GM23338 (cell line): ENCODE data around the gene MAPT. TPM values are rescaled to one million over a fixed set of nuclear protein-coding genes. Genes with fewer than 3 reads are reported as not detected.
A peak's percentile ranks its signal among the peaks of the same experiment; 100 is the strongest.

Experiments used
- ATAC-seq: fragments of 200-7000 bp; cut with Tn5 transposase; 3 replicates; pipeline ENCODE4 v1.9.1; 2020
- DNase-seq: peaks from one replicate; pipeline ENCODE4 v3.0.0-alpha.2; 2015; ENCODE audit warnings: low spot score
- H2AFZ ChIP-seq: fragments of 200-600 bp; sonication (generic); 2 replicates; pipeline ENCODE4 v1.8.0; 2016; ENCODE audit warnings: antibody characterized with exemption, mild to moderate bottlenecking, moderate library complexity
- H3F3A ChIP-seq: fragments of 200-600 bp; sonication (generic); replicated peaks from 2 replicates; pipeline ENCODE4 v1.8.0; 2017; ENCODE audit warnings: antibody characterized with exemption, mixed run types, low read depth
- H3K27ac ChIP-seq: fragments of 200-600 bp; sonication (generic); 2 replicates; pipeline ENCODE4 v1.6.1; 2016; ENCODE audit warnings: low read depth
- H3K27me3 ChIP-seq: fragments of 200-600 bp; sonication (generic); 2 replicates; pipeline ENCODE4 v1.8.0; 2016; ENCODE audit warnings: mild to moderate bottlenecking, mixed run types, moderate library complexity; ENCODE audit not compliant: insufficient read depth
- H3K36me3 ChIP-seq: fragments of 200-600 bp; sonication (generic); 2 replicates; pipeline ENCODE4 v1.8.0; 2016; ENCODE audit warnings: mild to moderate bottlenecking; ENCODE audit not compliant: insufficient read depth
- H3K4me1 ChIP-seq: fragments of 200-600 bp; sonication (generic); 2 replicates; pipeline ENCODE4 v1.8.0; 2016; ENCODE audit warnings: mild to moderate bottlenecking, moderate library complexity; ENCODE audit not compliant: insufficient read depth
- H3K4me2 ChIP-seq: fragments of 200-600 bp; sonication (generic); 2 replicates; pipeline ENCODE4 v1.7.1; 2017; ENCODE audit warnings: mixed run types
- H3K4me3 ChIP-seq: fragments of 200-600 bp; sonication (generic); 2 replicates; pipeline ENCODE4 v1.6.1; 2016; ENCODE audit warnings: mixed run types
- H3K79me2 ChIP-seq: fragments of 200-600 bp; sonication (generic); replicated peaks from 2 replicates; pipeline ENCODE4 v1.8.0; 2017; ENCODE audit warnings: mild to moderate bottlenecking; ENCODE audit not compliant: insufficient read depth
- H3K9me2 ChIP-seq: fragments of 200-600 bp; sonication (generic); 2 replicates; pipeline ENCODE4 v1.8.0; 2017; ENCODE audit not compliant: insufficient read depth
- H4K20me1 ChIP-seq: fragments of 200-600 bp; sonication (generic); replicated peaks from 2 replicates; pipeline ENCODE4 v1.8.0; 2017; ENCODE audit warnings: mild to moderate bottlenecking; ENCODE audit not compliant: insufficient read depth
- H3K27ac Mint-ChIP-seq: 2 replicates; pipeline ENCODE4 v1.8.0; 2020; ENCODE audit warnings: inconsistent platforms, mild to moderate bottlenecking, moderate library complexity, mixed read lengths
- H3K27me3 Mint-ChIP-seq: 3 replicates; pipeline ENCODE4 v1.8.0; 2022; ENCODE audit warnings: low read depth, mild to moderate bottlenecking, moderate library complexity, mixed read lengths, inconsistent platforms; ENCODE audit not compliant: insufficient read depth, poor library complexity
- H3K36me3 Mint-ChIP-seq: 3 replicates; pipeline ENCODE4 v1.8.0; 2021; ENCODE audit warnings: low read depth, mild to moderate bottlenecking, inconsistent platforms, moderate library complexity, mixed read lengths
- H3K4me1 Mint-ChIP-seq: 3 replicates; pipeline ENCODE4 v1.8.0; 2020; ENCODE audit warnings: mild to moderate bottlenecking, inconsistent platforms, mixed read lengths
- H3K4me3 Mint-ChIP-seq: 3 replicates; pipeline ENCODE4 v1.8.0; 2021; ENCODE audit warnings: moderate library complexity, mild to moderate bottlenecking, inconsistent platforms, mixed read lengths
- H3K9me3 Mint-ChIP-seq: 3 replicates; pipeline ENCODE4 v1.8.0; 2020; ENCODE audit warnings: moderate library complexity, mild to moderate bottlenecking, inconsistent platforms, mixed read lengths
- CTCF ChIP-seq, 2 experiments: fragments of 200-600 bp in 1 of 2; sonication (generic) in 1 of 2; conservative IDR thresholded peaks; 2 replicates each; pipeline versions ENCODE4 v1.5.1 to v1.6.1; 2016 to 2017; ENCODE audit warnings: antibody characterized with exemption in 2 of 2, low read depth in 2 of 2, mild to moderate bottlenecking in 2 of 2, moderate library complexity in 1 of 2
- ETS1 ChIP-seq: IDR thresholded peaks from 2 replicates; pipeline ENCODE4 v1.6.1; 2016; ENCODE audit warnings: antibody characterized with exemption
- EZH2phosphoT487 ChIP-seq: fragments of 200-600 bp; sonication (generic); IDR thresholded peaks from one replicate; pipeline ENCODE4 v1.8.1; 2018; ENCODE audit warnings: antibody characterized with exemption; ENCODE audit not compliant: unreplicated experiment
- REST ChIP-seq: IDR thresholded peaks from one replicate; pipeline ENCODE4 v1.6.1; 2018; ENCODE audit warnings: antibody characterized with exemption; ENCODE audit not compliant: unreplicated experiment
- STAT1 ChIP-seq: IDR thresholded peaks from one replicate; pipeline ENCODE4 v1.6.1; 2016; ENCODE audit warnings: antibody characterized with exemption; ENCODE audit not compliant: unreplicated experiment
- polyA plus RNA-seq: library from polyadenylated mRNA; unstranded; fragments of >200 nt; fragmentation: Nextera tagmentation; extraction: Ambion mirVana; gene quantifications from 2 replicates; pipeline ENCODE4 v1.2.1, GENCODE V29; 2016
- total RNA-seq: library from RNA; depleted of rRNA; stranded (reverse); fragments of >200 nt; shearing (Covaris generic); gene quantifications from 2 replicates; pipeline ENCODE4 v1.2.3, GENCODE V29; 2014

The MAPT gene
- total and polyA plus RNA-seq, 2 experiments from 2014 or later = 1.1 to 2.1 TPM

- H2AFZ ChIP-seq = no peak overlapping the region
- H3K4me3 Mint-ChIP-seq = no peak overlapping the region
- H3K79me2 ChIP-seq = no peaks in the 10 kb centered on the region
- H3K27ac ChIP-seq = no peak overlapping the region
- H3K9me3 Mint-ChIP-seq = peaks cover 10% of the 10 kb centered on the region
- no peak for DNase-seq
- H3K36me3 Mint-ChIP-seq = peaks cover 3% of the 10 kb centered on the region; the same call in 2 of the 3 replicates
- H3K27ac Mint-ChIP-seq = no peak overlapping the region; the same call in 1 of the 2 replicates
- H4K20me1 ChIP-seq = no peaks in the 10 kb centered on the region
- H3K4me1 Mint-ChIP-seq = no peaks in the 10 kb centered on the region; the same call in 2 of the 3 replicates
- no peak for TF ChIP-seq CTCF (conservative IDR thresholded peaks at IDR 0.05; ENCODE audit: low read depth in 2 of 2)
- H3K4me3 ChIP-seq = no peak overlapping the region
- no peaks in the 10 kb centered on the region for H3K4me1 ChIP-seq
- H3K27me3 ChIP-seq = no peaks in the 10 kb centered on the region
- H3K4me2 ChIP-seq = no peak overlapping the region
- H3F3A ChIP-seq = no peaks in the 10 kb centered on the region
- no peaks in the 10 kb centered on the region for H3K36me3 ChIP-seq
- H3K27me3 Mint-ChIP-seq = peaks cover 7% of the 10 kb centered on the region
- ATAC-seq = no peak
- no peaks in the 10 kb centered on the region for H3K9me2 ChIP-seq
Observed at GRCh38 chr17:45917081-45917480, 22.7 kb downstream of the MAPT start.

GRCh38 chr17:45918241-45918745 lies 23.9 kb downstream of the MAPT start:
- Histone ChIP-seq H2AFZ (no peak overlapping the region), H3F3A (no peaks in the 10 kb centered on the region), H3K27me3 (no peaks in the 10 kb centered on the region), H3K79me2 (no peaks in the 10 kb centered on the region), H4K20me1 (no peaks in the 10 kb centered on the region), H3K4me1 (no peaks in the 10 kb centered on the region), H3K9me2 (no peaks in the 10 kb centered on the region), H3K27ac (no peak overlapping the region), H3K4me2 (no peak overlapping the region), H3K4me3 (no peak overlapping the region), H3K36me3 (no peaks in the 10 kb centered on the region)
- Mint-ChIP-seq H3K9me3 (peaks cover 1% of the 10 kb centered on the region; the same call in 1 of the 3 replicates), H3K36me3 (no peaks in the 10 kb centered on the region), H3K27ac (no peak overlapping the region), H3K27me3 (peaks cover 7% of the 10 kb centered on the region), H3K4me3 (no peak overlapping the region), H3K4me1 (no peaks in the 10 kb centered on the region; the same call in 2 of the 3 replicates)
- DNase-seq = no peak
- peak; percentile 21; the same call in 1 of the 3 replicates for ATAC-seq
- TF ChIP-seq EZH2phosphoT487 (no peak), STAT1 (no peak), ETS1 (no peak), REST (no peak), CTCF (conservative IDR thresholded peaks at IDR 0.05; ENCODE audit: low read depth in 2 of 2) (no peak)
